OCI-LY7 (cell line): ENCODE results near the gene SYNE3. TPM values are rescaled to one million over a fixed set of nuclear protein-coding genes. Genes with fewer than 3 reads are reported as not detected.

Source experiments
- BruUV-seq: library from RNA; stranded (reverse); fragments of 400-500 nt; replicated peaks from 2 replicates; lab custom pipeline; 2021; lab: Mats Ljungman, UMichigan
- CTCF ChIA-PET: fragments of 300-600 bp; sonication (Branson Sonifier 250); formaldehyde crosslinking; loops from one replicate; lab custom pipeline; 2022; ENCODE audit warnings: antibody characterized with exemption; ENCODE audit not compliant: unreplicated experiment; lab: Charles Lee
- POLR2A ChIA-PET: fragments of 300-600 bp; sonication (Branson Sonifier 250); formaldehyde crosslinking; loops from one replicate; lab custom pipeline; 2022; ENCODE audit warnings: antibody characterized with exemption; lab: Charles Lee
- DNase-seq: peaks from one replicate; pipeline ENCODE4 v3.0.0-alpha.2; 2015; ENCODE audit warnings: low spot score
- H2AFZ ChIP-seq: fragments of 200-600 bp; sonication (generic), shearing (Covaris generic); 2 replicates; pipeline ENCODE4 v1.6.1; 2014; ENCODE audit warnings: mild to moderate bottlenecking, antibody characterized with exemption, low read length, moderate library complexity
- H3K27ac ChIP-seq: fragments of 200-600 bp; sonication (generic); 2 replicates; pipeline ENCODE4 v1.5.1; 2014; ENCODE audit warnings: mixed run types, low read depth, mild to moderate bottlenecking, moderate library complexity, low read length, inconsistent platforms; ENCODE audit not compliant: poor library complexity, severe bottlenecking
- H3K36me3 ChIP-seq: fragments of 200-600 bp; sonication (generic); 2 replicates; pipeline ENCODE4 v1.6.1; 2014; ENCODE audit warnings: mild to moderate bottlenecking, antibody characterized with exemption, low read length, moderate library complexity, mixed read lengths; ENCODE audit not compliant: insufficient read depth
- H3K4me1 ChIP-seq: fragments of 200-600 bp; sonication (generic); 2 replicates; pipeline ENCODE4 v1.5.1; 2014; ENCODE audit warnings: mild to moderate bottlenecking, low read length; ENCODE audit not compliant: insufficient read depth, poor library complexity, severe bottlenecking
- H3K4me2 ChIP-seq: fragments of 200-600 bp; sonication (generic); 2 replicates; pipeline ENCODE4 v1.6.1; 2014; ENCODE audit warnings: mild to moderate bottlenecking, low read length
- H3K4me3 ChIP-seq: fragments of 200-600 bp; sonication (generic); 2 replicates; pipeline ENCODE4 v1.5.1; 2014; ENCODE audit warnings: mild to moderate bottlenecking, low read depth, low read length; ENCODE audit not compliant: poor library complexity, severe bottlenecking
- H3K79me2 ChIP-seq: fragments of 200-600 bp; sonication (generic); 2 replicates; pipeline ENCODE4 v1.6.1; 2016; ENCODE audit warnings: low read depth, mild to moderate bottlenecking, low read length, moderate library complexity, mixed read lengths; ENCODE audit not compliant: insufficient read depth
- H3K9me2 ChIP-seq: fragments of 200-600 bp; sonication (generic); 2 replicates; pipeline ENCODE4 v1.6.1; 2016; ENCODE audit warnings: mild to moderate bottlenecking, low read length, mixed read lengths; ENCODE audit not compliant: insufficient read depth
- H3K9me3 ChIP-seq: fragments of 200-600 bp; sonication (generic); 2 replicates; pipeline ENCODE4 v1.6.1; 2014; ENCODE audit warnings: mild to moderate bottlenecking, mixed run types, low read length, mixed read lengths
- H4K20me1 ChIP-seq: fragments of 200-600 bp; sonication (generic); 2 replicates; pipeline ENCODE4 v1.6.1; 2014; ENCODE audit warnings: mild to moderate bottlenecking, antibody characterized with exemption, low read length, moderate library complexity, mixed read lengths; ENCODE audit not compliant: insufficient read depth
- CTCF ChIP-seq: fragments of 200-600 bp; sonication (generic); conservative IDR thresholded peaks from 2 replicates; pipeline ENCODE4 v1.5.1; 2014; ENCODE audit warnings: mild to moderate bottlenecking, antibody characterized with exemption, low read length, moderate library complexity, mixed read lengths
- EZH2phosphoT487 ChIP-seq: fragments of 200-600 bp; sonication (generic); IDR thresholded peaks from 2 replicates; pipeline ENCODE4 v1.6.1; 2018; ENCODE audit warnings: low read depth, borderline replicate concordance, mild to moderate bottlenecking, mixed run types, antibody characterized with exemption, low read length, moderate library complexity, mixed read lengths
- intact Hi-C: fragments of 100-400 bp; cut with micrococcal nuclease; formaldehyde crosslinking; loops from one replicate; pipeline ENCODE4 v1.10.0; 2022; ENCODE audit not compliant: unreplicated experiment
- total RNA-seq, 2 experiments: library from RNA; depleted of rRNA in 1 of 2; stranded (reverse); fragments of >200 nt in 1 of 2; shearing (Covaris generic) in 1 of 2; gene quantifications; 2 replicates each; pipeline ENCODE4 v1.2.3, GENCODE V29; 2014 to 2022

Gene SYNE3
- total RNA-seq, 2 experiments from 2014 or later: 0.60 to 4.1 TPM

DNA sequence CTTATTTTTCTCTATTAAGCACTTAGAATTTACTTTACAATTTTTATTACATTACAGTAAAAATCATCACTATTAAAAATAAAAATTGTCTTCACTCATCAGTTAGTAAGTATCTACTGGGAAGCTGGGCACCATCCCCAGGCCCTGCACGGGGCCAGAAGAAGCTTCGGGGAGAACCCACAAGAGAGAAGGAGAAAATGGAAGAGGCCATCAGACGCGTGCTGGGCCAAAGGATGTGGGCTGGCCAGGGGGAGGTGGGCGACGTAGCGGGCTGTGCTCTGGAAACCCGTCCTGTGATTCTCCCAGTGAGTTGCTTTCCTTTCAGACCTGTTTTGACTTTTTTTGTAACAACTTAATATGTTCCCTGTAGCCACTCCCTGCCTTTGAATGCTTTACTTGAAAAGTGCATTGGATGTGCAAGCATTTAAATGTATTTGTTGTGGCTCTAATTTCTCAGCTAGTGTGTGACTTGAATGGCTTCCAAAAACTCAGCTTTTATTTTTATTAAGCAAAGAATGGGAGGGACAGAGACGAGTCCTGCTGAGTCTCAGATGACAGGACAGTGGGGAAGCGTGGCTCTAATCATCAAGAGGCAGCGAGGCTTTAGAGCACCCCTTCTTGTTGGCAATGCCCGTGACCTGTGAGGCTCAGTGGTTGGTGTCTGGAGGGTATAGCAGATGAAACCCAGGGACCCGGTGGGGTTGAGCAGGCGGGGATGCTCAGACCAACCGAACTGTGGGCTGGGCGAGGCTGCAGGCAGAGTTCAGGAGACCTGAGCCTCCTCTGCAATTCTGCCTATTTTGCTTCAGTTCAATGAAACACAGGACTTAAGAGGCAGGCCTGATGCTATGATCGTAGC, 38.8 kb downstream of the SYNE3 start:
- BruUV-seq: no TSS peak
- Histone ChIP-seq H3K9me2 (no peaks in the 10 kb centered on the region), H3K9me3 (no peaks in the 10 kb centered on the region), H3K4me1 (peaks cover 27% of the 10 kb centered on the region), H2AFZ (no peak overlapping the region), H4K20me1 (no peaks in the 10 kb centered on the region), H3K4me3 (no peak overlapping the region), H3K4me2 (no peak overlapping the region), H3K36me3 (no peaks in the 10 kb centered on the region), H3K27ac (no peak overlapping the region), H3K79me2 (no peaks in the 10 kb centered on the region)
- DNase-seq: no peak
- CTCF ChIA-PET: no interaction called here
- intact Hi-C loops: no loop called here
- TF ChIP-seq EZH2phosphoT487 (no peak), CTCF (no peak)
- POLR2A ChIA-PET: interaction anchor here (0.8 to 2.3 kb wide), 3 partner anchors 12 to 19 kb away, joined by 3 to 8 read pairs (median 3); no protein-coding TSS in a partner anchor

- TF ChIP-seq CTCF (no peak), EZH2phosphoT487 (no peak)
- Histone ChIP-seq H3K9me2 (no peaks in the 10 kb centered on the region), H3K4me3 (no peak overlapping the region), H4K20me1 (no peaks in the 10 kb centered on the region), H2AFZ (no peak overlapping the region), H3K79me2 (no peaks in the 10 kb centered on the region), H3K4me2 (no peak overlapping the region), H3K4me1 (peaks cover 34% of the 10 kb centered on the region), H3K36me3 (no peaks in the 10 kb centered on the region), H3K9me3 (no peaks in the 10 kb centered on the region), H3K27ac (no peak overlapping the region)
- POLR2A ChIA-PET: no interaction called here
- BruUV-seq: no TSS peak
- CTCF ChIA-PET: no interaction called here
- intact Hi-C loops: no loop called here
- DNase-seq: no peak
These were observed 39.7 kb downstream of the SYNE3 start for GRCh38 chr14:95476747-95477146.

DNA sequence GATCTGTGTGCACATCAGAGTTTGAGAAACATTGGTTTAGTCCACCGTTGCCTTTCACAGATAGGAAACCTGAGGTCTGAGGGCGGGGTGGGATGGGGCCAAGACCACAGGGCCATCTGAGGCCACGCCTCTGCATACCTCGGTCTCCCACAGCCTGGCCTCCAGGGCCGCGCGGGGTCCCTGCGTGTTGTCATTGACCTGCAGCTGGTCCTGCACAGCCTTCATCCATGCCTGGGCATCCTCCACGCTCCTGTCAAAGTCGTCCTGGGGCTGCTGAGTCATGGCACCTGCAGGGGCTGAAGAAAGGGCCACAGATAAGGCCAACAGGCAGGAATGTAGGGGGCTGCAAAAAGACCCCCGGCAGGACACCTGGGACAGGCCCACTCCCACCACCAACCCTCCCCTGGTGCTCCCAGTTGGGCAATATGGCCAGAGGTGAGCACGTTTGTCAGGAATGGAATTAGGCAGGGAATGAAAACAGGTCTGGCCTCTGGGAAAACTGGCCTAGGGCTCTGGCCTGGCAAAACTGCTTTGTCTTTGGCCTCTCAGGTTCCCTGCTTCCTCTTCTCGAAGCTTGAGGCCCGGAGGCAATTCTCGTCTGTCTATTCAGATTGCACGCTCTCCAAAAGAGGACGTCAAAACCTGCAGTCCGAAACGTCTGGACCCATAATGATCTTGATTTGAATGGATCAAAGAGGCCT, 40.8 kb downstream of the SYNE3 start:
- Histone ChIP-seq H3K9me3 (no peaks in the 10 kb centered on the region), H3K9me2 (no peaks in the 10 kb centered on the region), H3K4me1 (peaks cover 34% of the 10 kb centered on the region), H3K27ac (no peak overlapping the region), H3K79me2 (no peaks in the 10 kb centered on the region), H3K4me3 (no peak overlapping the region), H4K20me1 (no peaks in the 10 kb centered on the region), H2AFZ (no peak overlapping the region), H3K36me3 (no peaks in the 10 kb centered on the region), H3K4me2 (no peak overlapping the region)
- POLR2A ChIA-PET: no interaction called here
- CTCF ChIA-PET: no interaction called here
- no peak for DNase-seq
- TF ChIP-seq CTCF (no peak), EZH2phosphoT487 (no peak)
- intact Hi-C loops: no loop called here
- no TSS peak for BruUV-seq
